Neuron (in vitro differentiated cells): ENCODE data around the gene TRERF1.

Source experiments
- H2AFZ ChIP-seq: one replicate; pipeline ENCODE4 v1.6.1; 2013; ENCODE audit warnings: low read depth, mild to moderate bottlenecking, inconsistent platforms, low read length, moderate library complexity
- H3K27me3 ChIP-seq: one replicate; pipeline ENCODE4 v1.6.1; 2013; ENCODE audit warnings: low read length; ENCODE audit not compliant: insufficient read depth
- H3K36me3 ChIP-seq: one replicate; pipeline ENCODE4 v1.6.1; 2013; ENCODE audit warnings: low read length; ENCODE audit not compliant: insufficient read depth
- H3K4me1 ChIP-seq: one replicate; pipeline ENCODE4 v1.6.1; 2013; ENCODE audit warnings: low read length; ENCODE audit not compliant: insufficient read depth
- H3K4me3 ChIP-seq: 2 replicates; pipeline ENCODE4 v1.5.1; 2013; ENCODE audit warnings: mild to moderate bottlenecking, low read length, moderate library complexity
- H3K9me3 ChIP-seq: one replicate; pipeline ENCODE4 v1.6.1; 2013; ENCODE audit warnings: low read length

TRERF1 gene

DNA sequence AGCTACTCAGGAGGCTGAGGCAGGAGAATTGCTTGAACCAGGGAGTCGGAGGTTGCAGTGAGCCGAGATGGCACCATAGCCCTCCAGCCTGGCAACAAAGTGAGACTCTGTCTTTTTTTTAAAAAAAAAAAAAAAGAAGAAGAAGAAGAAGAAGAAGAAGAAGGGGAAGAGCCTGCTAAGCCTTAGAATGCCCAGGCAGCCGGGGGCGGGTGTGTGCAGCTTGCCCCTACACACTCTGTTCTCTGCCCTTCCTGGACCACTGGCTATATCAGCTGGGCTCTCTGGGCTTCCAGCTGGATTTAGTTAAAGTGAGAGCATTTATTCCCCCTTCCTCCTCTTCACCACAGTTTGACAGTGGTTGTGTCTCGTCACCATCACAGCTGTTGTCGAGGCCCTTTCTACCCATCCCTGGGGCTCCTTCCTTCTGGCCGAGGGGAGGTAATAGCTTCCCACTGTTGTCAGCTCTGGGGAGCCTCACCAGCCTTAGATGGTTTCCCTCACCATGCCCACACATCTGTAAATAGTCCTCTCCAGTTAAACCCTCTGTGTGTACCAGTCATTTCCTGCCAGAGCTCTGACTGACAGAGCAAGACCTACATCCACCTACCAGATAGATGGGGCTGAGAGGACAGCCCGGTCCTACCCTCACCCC lies 77.6 kb downstream of the TRERF1 start:
- no peaks in the 10 kb centered on the region for H3K36me3 ChIP-seq
- H2AFZ ChIP-seq = no peak overlapping the region
- no peak overlapping the region for H3K4me3 ChIP-seq
- no peaks in the 10 kb centered on the region for H3K27me3 ChIP-seq
- no peaks in the 10 kb centered on the region for H3K9me3 ChIP-seq
- H3K4me1 ChIP-seq = no peaks in the 10 kb centered on the region

DNA sequence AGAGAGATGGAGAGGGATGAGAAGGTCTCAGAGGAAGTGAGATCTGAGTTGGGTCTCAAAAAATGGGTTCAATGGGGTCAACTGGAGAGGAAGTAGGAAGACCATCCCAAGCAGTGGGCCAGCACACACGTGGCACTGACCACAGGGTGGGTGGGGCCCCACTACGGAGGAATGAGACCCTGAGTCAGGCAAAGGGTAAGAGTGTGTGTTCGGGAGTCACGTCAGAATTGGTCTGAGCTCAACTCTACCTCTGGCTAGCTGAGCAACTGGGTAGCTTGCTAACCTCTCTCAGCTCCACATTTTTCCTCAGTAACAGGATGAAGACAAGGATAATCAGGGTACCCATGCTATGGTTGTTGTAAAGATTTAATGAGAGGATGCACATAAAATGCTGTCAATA lies 79.0 kb downstream of the TRERF1 start:
- no peaks in the 10 kb centered on the region for H3K4me1 ChIP-seq
- no peaks in the 10 kb centered on the region for H3K9me3 ChIP-seq
- H3K36me3 ChIP-seq = no peaks in the 10 kb centered on the region
- no peak overlapping the region for H2AFZ ChIP-seq
- no peak overlapping the region for H3K4me3 ChIP-seq
- H3K27me3 ChIP-seq = no peaks in the 10 kb centered on the region

DNA sequence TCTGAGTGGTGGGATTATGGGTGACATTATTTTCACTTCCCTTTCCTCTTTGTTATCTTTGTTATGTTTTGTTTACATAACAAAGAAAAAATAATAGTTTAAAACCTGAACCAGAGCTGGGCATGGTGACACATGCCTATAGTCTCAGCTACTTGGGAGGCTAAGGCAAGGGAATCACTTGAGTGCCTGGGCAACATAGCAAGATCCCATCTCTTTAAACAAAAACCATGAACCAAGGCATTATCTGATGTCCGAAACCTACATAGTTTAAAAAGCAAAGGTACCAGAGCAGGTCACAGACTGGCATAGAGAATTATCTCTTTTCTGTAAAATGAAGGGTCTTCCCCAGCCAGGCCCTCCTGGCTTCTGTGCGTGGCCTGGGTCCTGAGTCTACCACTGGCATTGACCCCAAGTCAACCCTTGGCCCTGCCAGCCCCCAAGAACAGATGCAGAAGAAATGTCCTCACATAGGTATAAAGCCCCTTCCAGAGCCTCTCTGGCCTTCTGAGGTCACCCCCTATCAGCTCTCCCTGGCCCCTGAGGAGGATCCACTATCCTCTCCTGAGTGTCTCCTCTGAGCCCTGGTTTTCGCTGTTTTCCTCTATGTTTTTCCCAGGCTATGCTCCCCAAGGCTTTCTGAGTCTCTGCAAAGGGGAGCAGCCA lies 81.3 kb downstream of the TRERF1 start:
- Histone ChIP-seq H3K36me3 (no peaks in the 10 kb centered on the region), H3K27me3 (no peaks in the 10 kb centered on the region), H3K4me3 (no peak overlapping the region), H3K4me1 (peaks cover 5% of the 10 kb centered on the region), H3K9me3 (no peaks in the 10 kb centered on the region), H2AFZ (no peak overlapping the region)

- H3K4me1 ChIP-seq = peaks cover 5% of the 10 kb centered on the region
- no peaks in the 10 kb centered on the region for H3K36me3 ChIP-seq
- H3K4me3 ChIP-seq = no peak overlapping the region
- peaks cover 2% of the 10 kb centered on the region for H3K9me3 ChIP-seq
- H3K27me3 ChIP-seq = no peaks in the 10 kb centered on the region
- H2AFZ ChIP-seq = no peak overlapping the region
These were observed 82.2 kb downstream of the TRERF1 start for GRCh38 chr6:42369568-42369967.

DNA sequence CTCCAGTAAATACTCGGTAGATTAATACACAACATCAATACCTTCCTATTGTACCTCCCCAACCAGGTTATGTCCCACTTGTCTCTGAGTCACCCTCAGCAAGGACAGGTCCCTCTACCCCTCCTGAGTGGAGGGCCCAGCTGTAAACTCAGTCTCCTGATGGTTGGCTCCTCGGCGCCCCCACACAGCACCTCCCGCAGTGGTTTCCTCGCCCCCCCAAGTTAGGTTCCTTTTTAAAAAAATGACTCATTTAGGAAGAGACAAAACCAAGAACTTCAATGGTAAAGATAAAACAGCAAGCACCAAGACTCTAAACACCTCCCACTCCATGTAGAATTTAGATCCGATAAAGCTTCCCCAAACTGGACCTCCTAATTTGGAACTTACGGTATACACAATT lies 83.5 kb downstream of the TRERF1 start:
- peaks cover 4% of the 10 kb centered on the region for H3K9me3 ChIP-seq
- no peak overlapping the region for H3K4me3 ChIP-seq
- H3K36me3 ChIP-seq = no peaks in the 10 kb centered on the region
- H3K4me1 ChIP-seq = peaks cover 5% of the 10 kb centered on the region
- H3K27me3 ChIP-seq = no peaks in the 10 kb centered on the region
- H2AFZ ChIP-seq = no peak overlapping the region

- Histone ChIP-seq H3K27me3 (no peaks in the 10 kb centered on the region), H3K4me1 (peaks cover 5% of the 10 kb centered on the region), H3K36me3 (peaks cover under 1% of the 10 kb centered on the region), H2AFZ (no peak overlapping the region), H3K9me3 (peaks cover 4% of the 10 kb centered on the region), H3K4me3 (no peak overlapping the region)
These were observed 84.2 kb downstream of the TRERF1 start for GRCh38 chr6:42367353-42368011.

DNA sequence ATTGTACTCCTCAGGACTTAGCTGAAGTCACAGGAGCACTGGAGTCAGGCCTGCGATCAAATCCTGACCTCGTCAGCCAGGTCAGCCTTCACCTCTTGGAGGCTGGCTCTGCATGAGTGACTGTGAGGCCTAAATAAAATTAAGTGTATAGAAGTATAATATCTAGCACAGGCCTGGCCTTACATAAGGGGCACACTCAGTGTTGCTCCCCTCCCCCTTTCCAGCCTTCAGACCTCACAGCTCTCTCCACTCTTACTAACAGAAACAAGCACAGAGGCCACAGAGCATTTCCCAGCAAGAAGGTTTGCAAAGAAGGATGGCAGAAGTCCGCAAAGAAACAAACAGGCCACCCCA lies 84.8 kb downstream of the TRERF1 start:
- Histone ChIP-seq H3K4me3 (no peak overlapping the region), H3K9me3 (peaks cover 4% of the 10 kb centered on the region), H2AFZ (no peak overlapping the region), H3K27me3 (no peaks in the 10 kb centered on the region), H3K36me3 (peaks cover 5% of the 10 kb centered on the region), H3K4me1 (peaks cover 5% of the 10 kb centered on the region)

DNA sequence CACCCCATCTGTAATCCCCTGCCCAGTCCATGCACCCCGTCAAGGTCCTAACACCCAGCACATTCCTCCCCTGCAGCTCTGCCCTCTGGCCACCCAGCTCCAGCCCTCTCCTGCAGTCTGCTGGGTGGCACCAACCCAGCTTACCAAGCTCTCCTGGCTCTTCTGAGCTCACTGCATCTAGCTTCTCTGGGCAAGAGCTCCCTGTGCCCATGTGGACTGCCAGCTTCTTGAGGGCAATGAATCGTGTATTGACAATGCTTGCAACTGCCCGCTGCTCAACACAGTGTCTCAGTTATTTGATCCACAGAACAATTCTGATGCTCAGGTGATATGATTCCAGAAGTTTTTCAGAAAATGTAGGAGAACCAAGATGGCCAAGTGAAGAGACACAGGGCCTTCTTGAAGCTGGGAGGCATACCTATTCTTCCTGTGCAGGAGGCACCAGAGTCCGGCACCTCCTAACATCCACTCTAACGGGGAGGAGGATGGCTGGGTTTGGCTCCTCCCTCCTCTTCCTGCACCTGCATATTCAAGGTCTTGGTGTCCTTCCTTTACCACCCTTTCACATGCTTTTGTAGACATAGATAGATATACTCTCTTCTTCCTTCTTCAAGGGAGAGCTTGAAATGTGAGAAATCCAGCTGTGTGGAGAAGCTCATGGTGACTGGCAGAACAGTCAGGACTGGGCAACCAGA lies 85.6 kb downstream of the TRERF1 start:
- Histone ChIP-seq H3K9me3 (peaks cover 4% of the 10 kb centered on the region), H3K27me3 (no peaks in the 10 kb centered on the region), H3K4me3 (no peak overlapping the region), H2AFZ (no peak overlapping the region), H3K4me1 (peaks cover 5% of the 10 kb centered on the region), H3K36me3 (peaks cover 11% of the 10 kb centered on the region)

DNA sequence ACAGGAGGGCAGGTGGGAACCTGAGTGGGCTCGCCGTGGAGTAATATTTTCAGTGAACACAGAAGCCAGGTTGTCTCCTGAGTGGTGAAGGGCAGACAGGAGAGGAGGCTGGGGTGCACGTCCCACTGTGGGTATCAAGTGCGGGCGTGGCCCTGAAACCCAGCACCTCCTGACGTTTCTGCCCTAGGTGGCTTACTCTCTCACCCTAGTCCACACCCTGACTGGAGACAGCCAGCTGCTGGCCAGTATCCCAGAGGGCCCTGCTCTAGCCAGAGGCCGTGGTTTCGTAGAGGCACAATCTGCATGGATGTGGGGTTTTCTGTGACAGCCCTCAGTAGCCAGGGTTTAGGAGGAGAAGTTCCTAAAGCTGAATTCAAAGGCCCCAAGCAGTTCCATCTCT lies 86.7 kb downstream of the TRERF1 start:
- peaks cover 5% of the 10 kb centered on the region for H3K4me1 ChIP-seq
- H3K36me3 ChIP-seq = peaks cover 16% of the 10 kb centered on the region
- H3K9me3 ChIP-seq = peaks cover 7% of the 10 kb centered on the region
- no peaks in the 10 kb centered on the region for H3K27me3 ChIP-seq
- no peak overlapping the region for H2AFZ ChIP-seq
- no peak overlapping the region for H3K4me3 ChIP-seq

- Histone ChIP-seq H2AFZ (no peak overlapping the region), H3K9me3 (peaks cover 7% of the 10 kb centered on the region), H3K36me3 (peaks cover 16% of the 10 kb centered on the region), H3K4me1 (peaks cover 5% of the 10 kb centered on the region), H3K27me3 (no peaks in the 10 kb centered on the region), H3K4me3 (no peak overlapping the region)
These were observed 87.5 kb downstream of the TRERF1 start for GRCh38 chr6:42363926-42364849.

DNA sequence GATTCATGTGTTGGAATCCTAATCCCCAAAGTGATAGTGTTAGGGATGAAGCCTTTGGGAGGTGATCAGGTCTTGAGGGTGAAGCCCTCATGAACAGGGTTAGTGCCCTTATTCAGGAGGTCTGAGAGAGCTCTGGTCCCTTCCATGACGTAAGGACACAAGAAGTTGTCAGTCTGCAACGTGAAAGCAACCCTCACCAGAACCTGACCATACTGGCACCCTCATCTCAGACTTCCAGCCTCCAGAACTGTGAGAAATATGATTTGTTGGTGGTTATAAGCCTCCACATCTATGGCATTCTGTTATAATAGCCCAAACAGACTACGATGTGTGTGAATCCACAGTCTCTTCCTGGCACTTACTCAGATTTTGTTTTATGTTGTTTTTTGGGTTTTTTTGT lies 90.7 kb downstream of the TRERF1 start:
- Histone ChIP-seq H3K4me1 (no peaks in the 10 kb centered on the region), H3K9me3 (peaks cover 7% of the 10 kb centered on the region), H3K27me3 (no peaks in the 10 kb centered on the region)

DNA sequence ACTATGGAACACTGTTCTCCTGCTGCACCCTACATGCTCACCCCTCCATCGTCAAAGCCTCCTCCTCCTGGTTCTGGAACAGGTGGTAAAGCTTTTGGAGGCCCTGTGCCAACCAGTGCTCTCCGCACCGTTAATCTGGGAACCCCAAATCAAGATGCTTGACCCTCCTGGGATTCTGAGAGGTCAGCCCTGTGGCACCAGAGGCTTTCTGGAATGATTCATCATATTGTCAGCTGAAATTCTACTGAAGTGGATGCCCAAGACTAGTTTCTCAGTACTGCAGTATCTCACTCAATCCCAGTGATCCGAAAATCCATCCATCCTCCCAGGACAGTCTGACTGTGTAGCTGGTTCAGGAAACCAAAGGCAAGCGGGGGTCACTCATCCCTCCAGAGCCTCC lies 92.7 kb downstream of the TRERF1 start:
- H3K36me3 ChIP-seq = peaks cover 22% of the 10 kb centered on the region
- H3K4me3 ChIP-seq = no peak overlapping the region
- H3K9me3 ChIP-seq = peaks cover 3% of the 10 kb centered on the region
- no peak overlapping the region for H2AFZ ChIP-seq
- H3K4me1 ChIP-seq = no peaks in the 10 kb centered on the region
- H3K27me3 ChIP-seq = no peaks in the 10 kb centered on the region

More for the DNA sequence above, 90.7 kb downstream of the TRERF1 start:
- Histone ChIP-seq H2AFZ (no peak overlapping the region), H3K36me3 (peaks cover 19% of the 10 kb centered on the region), H3K4me3 (no peak overlapping the region)
